AG09309 (cell line): Measurements from ENCODE around the gene KAZN.

Source experiments
- DNase-seq: peaks from one replicate; pipeline ENCODE4 v3.0.0-alpha.2; 2010; ENCODE audit warnings: low read depth
- H3K4me3 ChIP-seq: 2 replicates; pipeline ENCODE4 v1.5.1; 2011; ENCODE audit warnings: mild to moderate bottlenecking, low read depth, low read length, moderate library complexity; ENCODE audit not compliant: control insufficient read depth
- TF ChIP-seq, protein P1 (sequence below): IDR thresholded peaks from 2 replicates; pipeline ENCODE4 v1.5.1; 2011; ENCODE audit warnings: mild to moderate bottlenecking, low read depth, low read length, inconsistent platforms; ENCODE audit not compliant: insufficient read depth, control insufficient read depth; ENCODE audit errors: missing control alignments

The KAZN gene

GRCh38 chr1:15139654-15140350, 541.3 kb downstream of the KAZN start:
- TF ChIP-seq, protein P1, sequence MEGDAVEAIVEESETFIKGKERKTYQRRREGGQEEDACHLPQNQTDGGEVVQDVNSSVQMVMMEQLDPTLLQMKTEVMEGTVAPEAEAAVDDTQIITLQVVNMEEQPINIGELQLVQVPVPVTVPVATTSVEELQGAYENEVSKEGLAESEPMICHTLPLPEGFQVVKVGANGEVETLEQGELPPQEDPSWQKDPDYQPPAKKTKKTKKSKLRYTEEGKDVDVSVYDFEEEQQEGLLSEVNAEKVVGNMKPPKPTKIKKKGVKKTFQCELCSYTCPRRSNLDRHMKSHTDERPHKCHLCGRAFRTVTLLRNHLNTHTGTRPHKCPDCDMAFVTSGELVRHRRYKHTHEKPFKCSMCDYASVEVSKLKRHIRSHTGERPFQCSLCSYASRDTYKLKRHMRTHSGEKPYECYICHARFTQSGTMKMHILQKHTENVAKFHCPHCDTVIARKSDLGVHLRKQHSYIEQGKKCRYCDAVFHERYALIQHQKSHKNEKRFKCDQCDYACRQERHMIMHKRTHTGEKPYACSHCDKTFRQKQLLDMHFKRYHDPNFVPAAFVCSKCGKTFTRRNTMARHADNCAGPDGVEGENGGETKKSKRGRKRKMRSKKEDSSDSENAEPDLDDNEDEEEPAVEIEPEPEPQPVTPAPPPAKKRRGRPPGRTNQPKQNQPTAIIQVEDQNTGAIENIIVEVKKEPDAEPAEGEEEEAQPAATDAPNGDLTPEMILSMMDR, result no peak
- no peak for DNase-seq
- H3K4me3 ChIP-seq, result no peak overlapping the region

GRCh38 chr1:15141935-15142539, 543.6 kb downstream of the KAZN start:
- H3K4me3 ChIP-seq, result no peak overlapping the region
- TF ChIP-seq, protein P1, result no peak
- peak; percentile 11 for DNase-seq

GRCh38 chr1:15145327-15145726, 546.8 kb downstream of the KAZN start:
- no peak for DNase-seq
- TF ChIP-seq, protein P1, result no peak
- H3K4me3 ChIP-seq, result no peak overlapping the region

DNA sequence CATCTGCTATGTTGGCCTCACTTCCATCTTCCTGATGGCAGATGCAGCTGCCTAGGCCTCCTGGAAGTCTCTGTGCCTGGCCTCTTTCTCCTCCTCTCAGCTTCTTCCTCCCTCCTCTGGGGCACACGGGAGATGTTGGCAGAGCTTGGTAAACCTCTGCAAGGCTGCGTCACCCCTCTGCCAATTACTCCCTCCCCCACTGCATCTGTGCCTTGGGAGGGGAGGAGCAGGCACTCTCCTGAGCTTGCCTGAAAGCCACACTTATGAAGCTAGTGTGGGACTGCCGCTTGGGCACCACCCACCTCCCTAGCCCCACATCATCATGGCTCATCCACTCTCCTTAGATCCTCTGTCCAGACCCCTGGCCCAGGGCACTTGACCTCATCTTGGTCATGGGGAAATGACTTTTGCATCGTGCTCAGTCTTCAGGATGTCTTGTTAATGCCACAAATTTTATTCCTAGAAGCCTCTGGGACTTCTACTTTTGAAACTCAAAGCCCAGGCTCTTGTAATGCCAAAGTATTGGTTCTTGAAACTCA, 547.7 kb downstream of the KAZN start:
- H3K4me3 ChIP-seq, result no peak overlapping the region
- TF ChIP-seq, protein P1, result no peak
- DNase-seq, result no peak

- TF ChIP-seq, protein P1, result no peak
- no peak for DNase-seq
- no peak overlapping the region for H3K4me3 ChIP-seq
Observed at GRCh38 chr1:15146971-15147376, 548.5 kb downstream of the KAZN start.

DNA sequence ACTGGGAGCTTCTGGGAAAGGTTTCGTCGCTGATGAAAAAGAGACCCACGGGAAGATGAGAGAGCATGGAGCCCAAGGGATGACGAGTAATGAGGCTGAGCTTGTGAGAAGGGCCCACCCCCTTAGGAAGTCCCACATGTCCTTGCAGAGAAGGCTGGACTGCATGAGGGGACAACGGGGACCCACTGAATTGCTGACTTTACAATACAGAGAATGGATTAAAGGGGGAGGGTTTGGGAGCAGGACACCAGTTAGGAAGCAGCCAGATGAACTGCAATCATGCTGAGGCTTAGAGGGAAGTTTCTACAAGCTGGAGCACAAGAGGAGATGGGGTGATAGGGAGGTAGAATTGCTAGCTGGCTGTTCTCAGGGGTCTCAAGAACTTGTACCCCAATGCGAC, 549.5 kb downstream of the KAZN start:
- H3K4me3 ChIP-seq, result no peak overlapping the region
- no peak for DNase-seq
- TF ChIP-seq, protein P1, result no peak
